Neural cell (in vitro differentiated cells): ENCODE results near the gene CHST11. TPM values are rescaled to one million over a fixed set of nuclear protein-coding genes. Genes with fewer than 3 reads are reported as not detected.

Source experiments
- H2AFZ ChIP-seq: fragments of 200-600, 300-800 bp; sonication (generic), shearing (Covaris generic); 2 replicates; pipeline ENCODE4 v1.6.0; 2014; ENCODE audit warnings: low read depth, mild to moderate bottlenecking, antibody characterized with exemption, low read length, moderate library complexity
- H3F3A ChIP-seq: fragments of 200-600 bp; shearing (Covaris generic); 2 replicates; pipeline ENCODE4 v1.6.1; 2016; ENCODE audit warnings: mild to moderate bottlenecking, moderate library complexity, mixed read lengths, antibody characterized with exemption, low read length; ENCODE audit not compliant: insufficient read depth, poor library complexity, severe bottlenecking
- H3K27ac ChIP-seq: fragments of 200-600, 300-800 bp; sonication (generic), shearing (Covaris generic); 2 replicates; pipeline ENCODE4 v1.5.1; 2014; ENCODE audit warnings: mild to moderate bottlenecking, low read length, moderate library complexity
- H3K27me3 ChIP-seq: fragments of 300-800, 200-600 bp; sonication (generic), shearing (Covaris generic); 2 replicates; pipeline ENCODE4 v1.6.0; 2014; ENCODE audit warnings: mild to moderate bottlenecking, low read depth, low read length, moderate library complexity; ENCODE audit not compliant: insufficient read depth
- H3K36me3 ChIP-seq: fragments of 300-800, 200-600 bp; sonication (generic), shearing (Covaris generic); 2 replicates; pipeline ENCODE4 v1.5.1; 2014; ENCODE audit warnings: mild to moderate bottlenecking, antibody characterized with exemption, low read length, moderate library complexity; ENCODE audit not compliant: insufficient read depth
- H3K4me2 ChIP-seq: fragments of 300-800, 200-600 bp; sonication (generic), shearing (Covaris generic); 2 replicates; pipeline ENCODE4 v1.6.0; 2014; ENCODE audit warnings: mild to moderate bottlenecking, low read length
- H3K4me3 ChIP-seq: fragments of 300-800, 200-600 bp; sonication (generic), shearing (Covaris generic); 2 replicates; pipeline ENCODE4 v1.5.1; 2014; ENCODE audit warnings: mild to moderate bottlenecking, low read length, moderate library complexity
- H3K79me2 ChIP-seq: fragments of 200-600 bp; shearing (Covaris generic); replicated peaks from 2 replicates; pipeline ENCODE4 v1.6.0; 2014; ENCODE audit warnings: mild to moderate bottlenecking, low read length, moderate library complexity; ENCODE audit not compliant: insufficient read depth
- H3K9ac ChIP-seq: fragments of 300-800, 200-600 bp; sonication (generic), shearing (Covaris generic); 2 replicates; pipeline ENCODE4 v1.6.1; 2016; ENCODE audit warnings: mild to moderate bottlenecking, low read length, mixed read lengths
- H3K9me2 ChIP-seq: fragments of 200-600 bp; shearing (Covaris generic); 2 replicates; pipeline ENCODE4 v1.6.1; 2016; ENCODE audit warnings: mild to moderate bottlenecking, low read length, mixed read lengths; ENCODE audit not compliant: insufficient read depth
- H3K9me3 ChIP-seq: fragments of 200-600, 300-800 bp; sonication (generic), shearing (Covaris generic); 2 replicates; pipeline ENCODE4 v1.6.1; 2016; ENCODE audit warnings: mild to moderate bottlenecking, mixed run types, low read length, moderate library complexity, mixed read lengths
- H4K20me1 ChIP-seq: fragments of 200-600 bp; shearing (Covaris generic); 2 replicates; pipeline ENCODE4 v1.6.1; 2016; ENCODE audit warnings: mild to moderate bottlenecking, mixed run types; ENCODE audit not compliant: insufficient read depth
- CTCF ChIP-seq: fragments of 450-650 bp; IDR thresholded peaks from 2 replicates; pipeline ENCODE4 v1.5.1; 2014; ENCODE audit warnings: antibody characterized with exemption, mild to moderate bottlenecking, moderate library complexity; ENCODE audit not compliant: poor library complexity, severe bottlenecking
- EP300 ChIP-seq: fragments of 450-650 bp; conservative IDR thresholded peaks from 2 replicates; pipeline ENCODE4 v1.6.1; 2014; ENCODE audit warnings: antibody characterized with exemption, mild to moderate bottlenecking, moderate library complexity; ENCODE audit not compliant: poor library complexity, severe bottlenecking
- EZH2 ChIP-seq: fragments of 200-600, 300-800 bp; shearing (Covaris generic), sonication (generic); IDR thresholded peaks from 2 replicates; pipeline ENCODE4 v1.6.1; 2014; ENCODE audit warnings: antibody characterized with exemption, low read length, borderline replicate concordance, mild to moderate bottlenecking; ENCODE audit not compliant: insufficient read depth, poor library complexity, severe bottlenecking
- MXI1 ChIP-seq: fragments of 450-650 bp; conservative IDR thresholded peaks from 2 replicates; pipeline ENCODE4 v1.6.1; 2014; ENCODE audit warnings: antibody characterized with exemption, mild to moderate bottlenecking; ENCODE audit not compliant: poor library complexity, severe bottlenecking
- POLR2AphosphoS5 ChIP-seq: IDR thresholded peaks from 2 replicates; pipeline ENCODE4 v1.6.1; 2012
- RAD21 ChIP-seq: fragments of 450-650 bp; conservative IDR thresholded peaks from 2 replicates; pipeline ENCODE4 v1.6.1; 2014; ENCODE audit warnings: antibody characterized with exemption, mild to moderate bottlenecking, moderate library complexity
- REST ChIP-seq: IDR thresholded peaks from 2 replicates; pipeline ENCODE4 v1.6.1; 2012; ENCODE audit warnings: borderline replicate concordance
- SMC3 ChIP-seq: fragments of 450-650 bp; conservative IDR thresholded peaks from 2 replicates; pipeline ENCODE4 v1.6.1; 2014; ENCODE audit warnings: antibody characterized with exemption, mild to moderate bottlenecking, moderate library complexity; ENCODE audit not compliant: poor library complexity
- TAF1 ChIP-seq: IDR thresholded peaks from 2 replicates; pipeline ENCODE4 v1.6.1; 2012; ENCODE audit warnings: low read depth
- polyA plus RNA-seq: library from polyadenylated mRNA; depleted of rRNA; stranded (reverse); fragments of >200 nt; gene quantifications from 2 replicates; pipeline ENCODE4 v1.2.3, GENCODE V29; 2014

The CHST11 gene
- polyA plus RNA-seq, 1 donor from 2014 or later: 15.0 TPM

GRCh38 chr12:104801427-104801826, 344.7 kb downstream of the CHST11 start:
- no peak overlapping the region for H2AFZ ChIP-seq
- H3K9me2 ChIP-seq: no peaks in the 10 kb centered on the region
- H3K27ac ChIP-seq: no peak overlapping the region
- no peaks in the 10 kb centered on the region for H4K20me1 ChIP-seq
- no peaks in the 10 kb centered on the region for H3K9me3 ChIP-seq
- H3K9ac ChIP-seq: no peak overlapping the region
- no peaks in the 10 kb centered on the region for H3K79me2 ChIP-seq
- no peak overlapping the region for H3K4me2 ChIP-seq
- no peaks in the 10 kb centered on the region for H3K27me3 ChIP-seq
- H3F3A ChIP-seq: no peaks in the 10 kb centered on the region
- H3K4me3 ChIP-seq: no peak overlapping the region
- TF ChIP-seq SMC3 (no peak), RAD21 (no peak), POLR2AphosphoS5 (no peak), MXI1 (no peak), CTCF (no peak), REST (no peak), TAF1 (no peak), EZH2 (no peak), EP300 (no peak)
- no peaks in the 10 kb centered on the region for H3K36me3 ChIP-seq

GRCh38 chr12:104802208-104802607, 345.5 kb downstream of the CHST11 start:
- Histone ChIP-seq H3K4me3 (no peak overlapping the region), H3K4me2 (no peak overlapping the region)

More at GRCh38 chr12:104802208-104802607, 345.5 kb downstream of the CHST11 start:
- H3K79me2 ChIP-seq: no peaks in the 10 kb centered on the region
- no peak overlapping the region for H3K9ac ChIP-seq
- no peaks in the 10 kb centered on the region for H3K27me3 ChIP-seq
- no peaks in the 10 kb centered on the region for H3K9me2 ChIP-seq
- H4K20me1 ChIP-seq: no peaks in the 10 kb centered on the region
- H3F3A ChIP-seq: no peaks in the 10 kb centered on the region
- H3K36me3 ChIP-seq: no peaks in the 10 kb centered on the region
- no peak for TF ChIP-seq EP300
- no peak for TF ChIP-seq MXI1
- TF ChIP-seq EZH2: no peak
- no peak for TF ChIP-seq POLR2AphosphoS5
- no peak for TF ChIP-seq SMC3
- TF ChIP-seq TAF1: no peak
- TF ChIP-seq RAD21: no peak
- no peak for TF ChIP-seq REST
- no peak for TF ChIP-seq CTCF
- H3K27ac ChIP-seq: no peak overlapping the region
- no peaks in the 10 kb centered on the region for H3K9me3 ChIP-seq
- no peak overlapping the region for H2AFZ ChIP-seq
